Activated T-cell treated with anti-CD3 and anti-CD28 coated beads for 4 hours (primary cell): ENCODE measurements around the gene RPS16.
"Not testable (repeated sequence)": the region's sequence is repeated elsewhere in the genome, so short reads cannot be mapped to it uniquely, and the experiment has no call there.

Experiments
- DNase-seq: peaks from one replicate; pipeline ENCODE4 v3.0.0-alpha.2; 2020

The RPS16 gene

DNA sequence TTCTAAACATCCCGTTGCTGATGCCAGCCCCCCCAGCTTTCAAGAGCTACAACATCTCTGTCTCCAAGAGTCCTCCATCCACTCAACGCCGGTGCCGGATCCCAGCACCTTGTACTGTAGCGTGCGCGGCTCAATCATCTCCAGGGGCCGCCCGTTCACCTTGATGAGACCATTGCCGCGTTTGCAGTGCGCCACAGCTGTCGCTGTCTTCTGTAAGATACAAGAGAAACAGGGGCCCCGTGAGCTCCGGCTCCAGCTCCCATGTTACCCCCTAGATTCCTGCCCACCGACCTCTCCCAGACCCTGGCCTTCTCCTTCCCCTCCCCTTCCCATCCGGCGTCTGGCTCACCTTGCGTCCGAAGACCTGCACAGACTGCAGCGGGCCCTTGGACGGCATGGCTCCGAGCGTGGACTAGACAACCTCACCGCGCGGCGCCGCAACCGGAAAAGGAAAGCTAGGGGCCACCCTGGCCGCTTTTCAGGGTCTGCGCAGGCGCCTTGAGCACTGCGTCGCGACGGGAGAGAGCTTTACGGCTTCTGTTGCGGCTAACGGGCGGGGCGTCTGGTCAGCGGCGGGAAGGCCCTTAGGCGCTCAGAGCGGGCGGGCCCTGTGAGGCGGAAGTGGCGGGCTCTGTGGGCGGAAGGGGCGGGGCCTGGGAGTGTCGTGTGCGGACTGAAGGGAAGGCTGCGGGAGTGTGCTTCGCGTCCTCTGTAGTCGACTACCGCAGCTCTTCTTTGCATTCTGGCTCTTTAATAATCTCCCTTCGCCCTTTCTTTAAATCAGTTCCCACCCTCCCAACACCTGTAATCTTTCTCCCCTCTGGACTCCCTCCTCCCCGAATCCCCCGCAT, at the start of gene RPS16:
Gene RPS16 (minus strand): TSS at position 451 of the 851 bp plus-strand sequence. CDS start 54 bp downstream, at position 397.
- peak; percentile 99 for DNase-seq

DNA sequence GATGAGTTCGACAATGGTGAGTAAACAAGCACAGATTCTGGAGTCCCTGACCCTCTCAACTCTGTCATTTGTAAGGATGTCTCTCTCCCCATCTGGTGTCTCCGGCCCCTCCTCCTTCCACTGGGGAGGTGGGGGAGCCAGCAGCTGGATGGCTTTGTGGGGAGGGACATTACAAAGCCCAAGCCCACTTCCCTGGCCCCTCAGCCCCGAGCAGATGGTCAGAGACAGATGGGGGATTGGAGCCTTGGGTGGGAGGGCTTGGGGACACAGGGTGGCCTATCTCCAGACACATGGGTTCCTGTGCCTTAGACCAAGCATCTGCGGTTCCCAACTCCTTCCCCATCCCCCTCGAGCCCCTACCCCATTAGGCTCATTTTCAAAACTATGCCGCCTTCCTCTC, 47.4 kb upstream of the RPS16 start:
- no peak for DNase-seq

- DNase-seq, result no peak
These were observed 45.9 kb upstream of the RPS16 start for GRCh38 chr19:39481676-39482075.

DNA sequence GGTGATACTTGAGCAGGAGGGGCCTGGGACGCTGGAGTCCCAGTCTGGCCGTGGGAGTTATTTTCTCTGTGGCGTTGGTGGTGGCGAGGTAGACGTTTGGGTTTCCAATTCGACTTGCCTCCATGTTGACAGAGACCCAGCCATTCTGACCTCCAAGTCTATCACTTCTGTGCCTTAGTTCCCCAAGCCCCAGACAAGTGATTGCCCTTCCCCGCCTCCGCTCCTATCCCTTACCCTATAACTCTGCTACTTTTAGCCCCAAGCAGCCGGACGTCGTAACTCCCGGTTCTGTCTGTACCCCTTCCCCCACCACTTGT, 45.4 kb upstream of the RPS16 start:
- DNase-seq, result no peak

GRCh38 chr19:39480337-39481228, 44.8 kb upstream of the RPS16 start, which contains the start of gene TIMM50:
TIMM50 (plus strand) TSS chr19:39480838; CDS start chr19:39480854, 16 bp downstream.
- peak; percentile 97 for DNase-seq

- DNase-seq, result no peak
These were observed 44.2 kb upstream of the RPS16 start for GRCh38 chr19:39479916-39480315.

DNA sequence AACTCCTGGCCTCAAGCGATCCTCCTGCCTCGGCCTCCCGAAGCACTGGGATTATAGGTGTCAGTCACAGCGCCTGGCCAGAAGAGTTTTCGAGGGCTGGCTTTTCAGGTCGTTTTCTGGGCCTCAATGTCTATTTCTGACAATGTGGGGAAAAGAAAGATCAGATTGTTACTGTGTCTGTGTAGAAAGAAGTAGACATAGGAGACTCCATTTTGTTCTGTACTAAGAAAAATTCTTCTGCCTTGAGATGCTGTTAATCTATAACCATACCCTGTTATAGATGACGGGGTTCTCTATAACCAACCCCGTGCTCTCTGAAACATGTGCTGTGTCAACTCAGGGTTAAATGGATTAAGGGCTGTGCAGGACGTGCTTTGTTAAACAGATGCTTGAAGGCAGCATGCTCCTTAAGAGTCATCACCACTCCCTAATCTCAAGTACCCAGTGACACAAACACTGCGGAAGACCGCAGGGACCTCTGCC, 43.6 kb upstream of the RPS16 start:
- DNase-seq, result not testable (repeated sequence)

GRCh38 chr19:39475748-39476147, 40.0 kb upstream of the RPS16 start:
- no peak for DNase-seq

DNA sequence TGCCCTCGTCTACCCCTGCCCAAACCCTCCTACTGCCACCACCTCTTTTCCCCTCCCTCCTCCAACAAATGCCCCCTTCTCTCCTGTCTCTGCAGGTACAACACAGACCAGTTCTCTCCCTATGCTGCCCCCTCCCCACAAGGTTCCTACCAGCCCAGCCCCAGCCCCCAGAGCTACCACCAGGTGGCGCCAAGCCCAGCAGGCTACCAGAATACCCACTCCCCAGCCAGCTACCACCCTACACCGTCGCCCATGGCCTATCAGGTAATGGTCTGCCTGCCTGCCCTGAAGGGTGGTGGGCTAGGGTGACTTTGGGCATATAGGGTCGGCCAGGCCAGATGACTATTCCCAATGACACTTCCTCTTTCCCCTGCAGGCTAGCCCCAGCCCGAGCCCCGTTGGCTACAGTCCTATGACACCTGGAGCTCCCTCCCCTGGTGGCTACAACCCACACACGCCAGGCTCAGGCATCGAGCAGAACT, 38.4 kb upstream of the RPS16 start:
- DNase-seq, result peak; percentile 69

GRCh38 chr19:39473443-39473960, 37.8 kb upstream of the RPS16 start:
- no peak for DNase-seq

DNA sequence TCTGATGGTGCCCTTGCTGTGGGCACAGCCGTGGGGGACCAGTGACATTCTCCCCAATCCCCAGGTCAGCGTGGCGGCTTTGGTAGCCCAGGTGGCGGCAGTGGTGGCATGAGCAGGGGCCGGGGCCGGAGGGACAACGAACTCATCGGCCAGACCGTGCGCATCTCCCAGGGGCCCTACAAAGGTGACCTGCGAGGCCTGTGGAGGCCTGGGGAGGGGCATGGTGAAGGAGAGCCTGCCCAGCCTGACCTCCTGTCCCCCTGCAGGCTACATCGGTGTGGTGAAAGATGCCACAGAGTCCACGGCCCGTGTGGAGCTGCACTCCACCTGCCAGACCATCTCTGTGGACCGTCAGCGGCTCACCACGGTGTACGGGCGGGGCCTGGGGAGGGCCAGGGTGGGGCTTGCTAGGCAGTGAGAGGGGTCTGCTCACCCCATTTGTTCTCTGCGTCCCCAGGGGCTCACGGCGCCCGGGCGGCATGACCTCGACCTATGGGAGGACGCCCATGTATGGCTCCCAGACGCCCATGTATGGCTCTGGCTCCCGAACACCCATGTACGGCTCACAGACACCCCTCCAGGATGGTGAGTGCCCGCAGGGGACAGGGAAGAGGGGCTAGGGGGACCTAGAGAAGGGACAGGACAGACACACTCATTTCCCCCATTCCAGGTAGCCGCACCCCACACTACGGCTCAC, 37.1 kb upstream of the RPS16 start:
- DNase-seq, result no peak

DNA sequence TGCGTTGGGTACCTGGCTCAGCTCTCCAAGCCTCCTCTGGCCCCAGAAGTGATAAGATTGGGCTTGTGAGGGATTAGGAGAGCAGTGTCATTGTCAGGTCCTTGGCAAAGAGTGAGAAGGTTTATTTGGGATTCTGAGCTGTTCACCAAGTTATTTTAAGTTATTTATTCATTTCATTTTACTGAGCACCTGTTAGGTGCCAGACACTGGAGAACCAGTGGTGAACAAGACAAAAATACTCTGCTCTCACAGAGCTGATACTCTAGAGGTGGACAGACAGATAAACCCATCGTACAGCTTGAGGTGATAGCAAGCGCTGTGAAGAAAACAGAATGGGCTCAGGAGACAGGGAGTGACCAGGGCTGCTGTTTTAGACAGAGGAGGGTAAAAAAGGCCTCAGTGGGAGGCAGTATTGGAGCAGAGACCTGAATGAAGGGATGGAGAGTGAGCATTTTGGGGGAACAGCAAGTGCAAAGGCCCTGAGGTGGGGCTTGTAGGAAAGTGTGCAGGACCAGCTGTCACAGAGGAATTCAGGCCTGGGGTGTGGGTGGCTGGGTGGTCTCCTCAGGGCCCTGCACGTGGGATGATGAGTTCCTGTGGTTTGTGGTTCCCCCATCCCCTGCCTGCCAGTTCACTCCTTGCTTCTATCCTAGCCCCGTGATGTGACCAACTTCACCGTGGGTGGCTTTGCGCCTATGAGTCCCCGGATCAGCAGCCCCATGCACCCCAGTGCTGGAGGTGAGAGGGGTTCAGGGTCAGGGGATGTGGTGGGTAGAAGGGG, 36.2 kb upstream of the RPS16 start:
- DNase-seq, result no peak

GRCh38 chr19:39470724-39471339, 35.1 kb upstream of the RPS16 start:
- DNase-seq, result no peak

- DNase-seq, result no peak
These were observed 33.8 kb upstream of the RPS16 start for GRCh38 chr19:39469567-39469966.

DNA sequence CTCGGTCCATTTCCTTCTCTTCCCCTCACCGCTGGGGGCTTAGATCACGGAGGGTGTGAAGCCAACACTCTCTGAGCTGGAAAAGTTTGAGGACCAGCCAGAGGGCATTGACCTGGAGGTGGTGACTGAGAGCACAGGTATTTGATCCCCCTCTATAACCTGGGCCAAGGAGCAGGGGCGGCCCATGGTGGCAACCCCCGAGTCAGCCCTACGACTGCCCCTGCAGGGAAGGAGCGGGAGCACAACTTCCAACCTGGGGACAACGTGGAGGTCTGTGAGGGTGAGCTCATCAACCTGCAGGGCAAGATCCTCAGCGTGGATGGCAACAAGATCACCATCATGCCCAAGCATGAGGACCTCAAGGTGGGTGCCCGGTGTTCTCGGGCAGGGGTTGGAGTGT, 33.3 kb upstream of the RPS16 start:
- no peak for DNase-seq

- DNase-seq, result no peak
These were observed 32.2 kb upstream of the RPS16 start for GRCh38 chr19:39467941-39468340.

GRCh38 chr19:39465956-39466747, 30.4 kb upstream of the RPS16 start:
- DNase-seq, result no peak

GRCh38 chr19:39463403-39463802, 27.7 kb upstream of the RPS16 start:
- DNase-seq, result no peak

- DNase-seq, result not testable (repeated sequence)
These were observed 15.5 kb upstream of the RPS16 start for GRCh38 chr19:39451257-39451656.

- DNase-seq, result no peak
These were observed 13.5 kb upstream of the RPS16 start for GRCh38 chr19:39449116-39449797.
